ENCODE data around the gene KRT17. TPM values are rescaled to one million over a fixed set of nuclear protein-coding genes. Genes with fewer than 3 reads are reported as not detected.

The KRT17 gene
- total RNA-seq, 1 experiment from 2014 or later, result 4,105 TPM

DNA sequence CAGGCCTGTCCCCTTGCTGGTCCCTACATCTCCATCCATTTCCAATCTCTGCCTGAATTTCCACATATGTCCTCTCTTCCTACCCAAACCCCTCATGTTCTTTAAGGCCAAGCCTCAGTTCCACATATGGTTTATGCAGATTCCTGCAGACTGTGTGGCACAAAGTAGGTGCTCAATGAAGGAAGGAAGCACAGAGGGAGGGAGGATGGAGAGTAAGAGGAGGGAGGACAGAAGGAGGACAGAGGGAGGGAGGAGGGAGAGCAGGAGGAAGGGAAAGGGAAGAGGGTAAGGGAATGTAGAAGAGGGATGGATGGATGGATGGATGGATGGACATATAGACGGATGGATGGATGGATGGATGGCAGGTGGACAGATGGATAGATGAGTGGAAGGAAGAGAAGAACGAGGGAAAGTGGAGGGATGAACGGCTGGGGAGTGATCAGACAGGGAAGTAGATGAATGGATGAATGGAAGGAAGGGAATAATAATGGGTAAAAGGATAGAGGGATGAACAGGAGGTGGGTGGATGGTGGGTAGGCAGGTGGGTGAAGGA, 29.9 kb downstream of the KRT17 start:
- ChIA-PET POLR2A (interaction anchor here (1.9 kb wide), 1 partner anchor 8 kb away, joined by 7 read pairs; no protein-coding TSS in a partner anchor), CTCF (interaction anchor here (1.6 kb wide), 1 partner anchor 54 kb away, joined by 5 read pairs; no protein-coding TSS in a partner anchor)
- intact Hi-C loops (cut with micrococcal nuclease), result no loop called here
- Mint-ChIP-seq H3K9me3 (ENCODE audit: unreplicated experiment) (no peaks in the 10 kb centered on the region), H3K36me3 (ENCODE audit: insufficient read depth, unreplicated experiment) (no peaks in the 10 kb centered on the region), H3K27ac (ENCODE audit: low read depth, unreplicated experiment) (no peak overlapping the region), H3K27me3 (ENCODE audit: insufficient read depth, unreplicated experiment) (no peaks in the 10 kb centered on the region), H3K4me1 (ENCODE audit: insufficient read depth, unreplicated experiment) (peaks cover 14% of the 10 kb centered on the region), H3K4me3 (ENCODE audit: unreplicated experiment) (no peak overlapping the region)
- no peak for DNase-seq (ENCODE audit: unreplicated experiment)
- BruUV-seq (replicated peaks), result no TSS peak
- TF ChIP-seq CTCF (IDR thresholded peaks at IDR 0.05; ENCODE audit: unreplicated experiment), result no peak

GRCh38 chr17:41593306-41593981, 30.9 kb downstream of the KRT17 start:
- Mint-ChIP-seq H3K9me3 (ENCODE audit: unreplicated experiment) (no peaks in the 10 kb centered on the region), H3K4me3 (ENCODE audit: unreplicated experiment) (no peak overlapping the region), H3K27me3 (ENCODE audit: insufficient read depth, unreplicated experiment) (no peaks in the 10 kb centered on the region), H3K27ac (ENCODE audit: low read depth, unreplicated experiment) (no peak overlapping the region), H3K36me3 (ENCODE audit: insufficient read depth, unreplicated experiment) (no peaks in the 10 kb centered on the region), H3K4me1 (ENCODE audit: insufficient read depth, unreplicated experiment) (peaks cover 20% of the 10 kb centered on the region)
- DNase-seq (ENCODE audit: unreplicated experiment), result no peak
- CTCF ChIA-PET, result interaction anchor here (1.0 kb wide), 1 partner anchor 9 kb away, joined by 3 read pairs; no protein-coding TSS in a partner anchor
- no TSS peak for BruUV-seq (replicated peaks)
- POLR2A ChIA-PET, result interaction anchor here (0.7 to 1.9 kb wide), 2 partner anchors 9 to 44 kb away, joined by 3 to 7 read pairs; no protein-coding TSS in a partner anchor
- no peak for TF ChIP-seq CTCF (IDR thresholded peaks at IDR 0.05; ENCODE audit: unreplicated experiment)
- intact Hi-C loops (cut with micrococcal nuclease), result no loop called here

- no peak for DNase-seq (ENCODE audit: unreplicated experiment)
- CTCF ChIA-PET, result interaction anchor here (1.0 kb wide), 1 partner anchor 8 kb away, joined by 3 read pairs; no protein-coding TSS in a partner anchor
- intact Hi-C loops (cut with micrococcal nuclease), result no loop called here
- H3K27me3 Mint-ChIP-seq (ENCODE audit: insufficient read depth, unreplicated experiment), result no peaks in the 10 kb centered on the region
- no TSS peak for BruUV-seq (replicated peaks)
- peaks cover 25% of the 10 kb centered on the region for H3K4me1 Mint-ChIP-seq (ENCODE audit: insufficient read depth, unreplicated experiment)
- H3K4me3 Mint-ChIP-seq (ENCODE audit: unreplicated experiment), result no peak overlapping the region
- H3K36me3 Mint-ChIP-seq (ENCODE audit: insufficient read depth, unreplicated experiment), result no peaks in the 10 kb centered on the region
- H3K27ac Mint-ChIP-seq (ENCODE audit: low read depth, unreplicated experiment), result no peak overlapping the region
- no peaks in the 10 kb centered on the region for H3K9me3 Mint-ChIP-seq (ENCODE audit: unreplicated experiment)
- POLR2A ChIA-PET, result interaction anchor here (0.6 to 1.9 kb wide), 2 partner anchors 10 to 471 kb away, joined by 4 to 7 read pairs; no protein-coding TSS in a partner anchor
- TF ChIP-seq CTCF (IDR thresholded peaks at IDR 0.05; ENCODE audit: unreplicated experiment), result no peak
These were observed 31.6 kb downstream of the KRT17 start for GRCh38 chr17:41592601-41593305.

DNA sequence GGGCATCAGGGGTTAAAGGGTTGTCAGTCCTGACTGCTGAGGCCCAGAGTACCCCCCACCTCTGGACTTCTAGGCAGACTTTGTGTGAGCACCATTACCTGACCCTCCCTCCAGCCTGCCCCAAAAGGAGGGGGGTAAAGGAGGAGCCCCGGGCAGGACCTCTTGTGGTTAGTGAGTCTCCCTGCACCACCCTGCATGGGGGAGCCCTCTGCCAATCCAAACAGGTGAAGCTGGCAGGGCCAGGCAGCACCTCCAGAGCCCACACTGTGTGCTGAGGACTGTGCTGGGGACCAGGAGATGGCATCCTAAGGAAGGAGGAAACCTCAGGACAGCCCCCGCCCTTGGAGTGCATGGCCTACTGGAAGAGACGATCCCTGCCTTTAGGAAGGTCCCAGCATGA, 35.1 kb downstream of the KRT17 start:
- H3K27ac Mint-ChIP-seq (ENCODE audit: low read depth, unreplicated experiment), result no peak overlapping the region
- no peak overlapping the region for H3K4me3 Mint-ChIP-seq (ENCODE audit: unreplicated experiment)
- H3K4me1 Mint-ChIP-seq (ENCODE audit: insufficient read depth, unreplicated experiment), result peaks cover 28% of the 10 kb centered on the region
- intact Hi-C loops (cut with micrococcal nuclease), result no loop called here
- BruUV-seq (replicated peaks), result no TSS peak
- peak; percentile 31 for DNase-seq (ENCODE audit: unreplicated experiment)
- H3K27me3 Mint-ChIP-seq (ENCODE audit: insufficient read depth, unreplicated experiment), result no peaks in the 10 kb centered on the region
- POLR2A ChIA-PET, result no interaction called here
- TF ChIP-seq CTCF (IDR thresholded peaks at IDR 0.05; ENCODE audit: unreplicated experiment), result no peak
- peaks cover 26% of the 10 kb centered on the region for H3K36me3 Mint-ChIP-seq (ENCODE audit: insufficient read depth, unreplicated experiment)
- H3K9me3 Mint-ChIP-seq (ENCODE audit: unreplicated experiment), result no peaks in the 10 kb centered on the region
- CTCF ChIA-PET, result interaction anchor here (1.0 kb wide), 1 partner anchor 56 kb away, joined by 3 read pairs; no protein-coding TSS in a partner anchor
